GM12875 (cell line): Measurements from ENCODE around the gene IFIT1B.

Experiments used
- H3K4me3 ChIP-seq: one replicate; pipeline ENCODE4 v1.5.1; 2011; ENCODE audit warnings: low read depth, low read length, control low read depth
- CTCF ChIP-seq: IDR thresholded peaks from 2 replicates; pipeline ENCODE4 v1.5.1; 2011; ENCODE audit warnings: low read depth, mild to moderate bottlenecking, control low read depth, inconsistent platforms, low read length, moderate library complexity, borderline replicate concordance; ENCODE audit not compliant: insufficient read depth

Gene IFIT1B

GRCh38 chr10:89425000-89425399 lies 47.1 kb downstream of the IFIT1B start:
- no peak overlapping the region for H3K4me3 ChIP-seq
- no peak for TF ChIP-seq CTCF

- TF ChIP-seq CTCF: peak; percentile 57; the same call in 1 of the 2 replicates
Measured at GRCh38 chr10:89426230-89426868, 48.5 kb downstream of the IFIT1B start.

GRCh38 chr10:89427629-89428028 lies 49.8 kb downstream of the IFIT1B start:
- H3K4me3 ChIP-seq: no peak overlapping the region
- TF ChIP-seq CTCF: no peak

More at GRCh38 chr10:89426230-89426868, 48.5 kb downstream of the IFIT1B start:
- no peak overlapping the region for H3K4me3 ChIP-seq

GRCh38 chr10:89428877-89429276 lies 51.0 kb downstream of the IFIT1B start:
- no peak for TF ChIP-seq CTCF
- no peak overlapping the region for H3K4me3 ChIP-seq

GRCh38 chr10:89431977-89432376 lies 54.1 kb downstream of the IFIT1B start:
- no peak overlapping the region for H3K4me3 ChIP-seq
- TF ChIP-seq CTCF: no peak
